ENCODE results near the gene IFRD2.

DNA sequence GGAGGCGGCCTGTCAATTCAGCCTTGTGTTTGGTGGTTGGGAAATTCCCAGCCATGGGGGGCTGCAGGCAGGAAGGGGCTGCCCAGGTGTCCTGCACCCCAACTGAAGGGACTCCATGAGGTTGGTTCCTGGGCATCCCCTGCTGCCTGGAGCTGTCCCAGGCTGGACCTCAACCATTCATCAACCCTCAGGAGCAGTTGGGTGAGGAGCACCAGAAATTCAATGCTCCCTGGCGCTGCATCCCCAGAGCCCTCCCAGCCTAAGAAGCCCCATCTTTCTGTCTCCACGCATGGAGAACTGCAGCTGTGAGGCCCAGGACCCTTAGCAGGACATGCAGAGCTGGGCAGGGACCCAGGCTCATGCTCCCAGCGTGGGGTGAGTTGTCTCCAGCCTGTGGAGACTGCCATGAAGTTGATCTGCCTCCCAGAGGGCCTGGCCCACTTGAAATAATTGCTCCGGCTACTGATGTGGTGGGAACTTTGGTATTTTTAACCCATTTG, 31.2 kb downstream of the IFRD2 start:
- TF ChIP-seq, protein P1, sequence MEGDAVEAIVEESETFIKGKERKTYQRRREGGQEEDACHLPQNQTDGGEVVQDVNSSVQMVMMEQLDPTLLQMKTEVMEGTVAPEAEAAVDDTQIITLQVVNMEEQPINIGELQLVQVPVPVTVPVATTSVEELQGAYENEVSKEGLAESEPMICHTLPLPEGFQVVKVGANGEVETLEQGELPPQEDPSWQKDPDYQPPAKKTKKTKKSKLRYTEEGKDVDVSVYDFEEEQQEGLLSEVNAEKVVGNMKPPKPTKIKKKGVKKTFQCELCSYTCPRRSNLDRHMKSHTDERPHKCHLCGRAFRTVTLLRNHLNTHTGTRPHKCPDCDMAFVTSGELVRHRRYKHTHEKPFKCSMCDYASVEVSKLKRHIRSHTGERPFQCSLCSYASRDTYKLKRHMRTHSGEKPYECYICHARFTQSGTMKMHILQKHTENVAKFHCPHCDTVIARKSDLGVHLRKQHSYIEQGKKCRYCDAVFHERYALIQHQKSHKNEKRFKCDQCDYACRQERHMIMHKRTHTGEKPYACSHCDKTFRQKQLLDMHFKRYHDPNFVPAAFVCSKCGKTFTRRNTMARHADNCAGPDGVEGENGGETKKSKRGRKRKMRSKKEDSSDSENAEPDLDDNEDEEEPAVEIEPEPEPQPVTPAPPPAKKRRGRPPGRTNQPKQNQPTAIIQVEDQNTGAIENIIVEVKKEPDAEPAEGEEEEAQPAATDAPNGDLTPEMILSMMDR (IDR thresholded peaks at IDR 0.05; ENCODE audit: poor library complexity), result no peak
- TF ChIP-seq EZH2 (IDR thresholded peaks at IDR 0.05; ENCODE audit: borderline replicate concordance) (no peak), EZH2phosphoT487 (IDR thresholded peaks at IDR 0.05; ENCODE audit: low read depth, severe bottlenecking, unreplicated experiment) (no peak)
